ENCODE results near the gene DEPDC5.
A peak's percentile ranks its signal among the peaks of the same experiment; 100 is the strongest.

The DEPDC5 gene

GRCh38 chr22:31901388-31902137 is 147.7 kb downstream of the DEPDC5 start:
- Mint-ChIP-seq H3K36me3 (ENCODE audit: low read depth) (peaks cover 16% of the 10 kb centered on the region), H3K27me3 (ENCODE audit: low read depth, poor library complexity) (peaks cover 3% of the 10 kb centered on the region), H3K4me1 (peaks cover 37% of the 10 kb centered on the region), H3K27ac (peak overlapping the region; percentile 41), H3K4me3 (no peak overlapping the region), H3K9me3 (no peaks in the 10 kb centered on the region)
- no peak for DNase-seq
- TF ChIP-seq CTCF (IDR thresholded peaks at IDR 0.05), result no peak

GRCh38 chr22:31904651-31905050 is 150.8 kb downstream of the DEPDC5 start:
- Mint-ChIP-seq H3K27me3 (ENCODE audit: low read depth, poor library complexity) (no peaks in the 10 kb centered on the region), H3K9me3 (no peaks in the 10 kb centered on the region), H3K36me3 (ENCODE audit: low read depth) (peaks cover 29% of the 10 kb centered on the region), H3K4me3 (no peak overlapping the region), H3K4me1 (peaks cover 18% of the 10 kb centered on the region), H3K27ac (no peak overlapping the region)
- no peak for DNase-seq
- TF ChIP-seq CTCF (IDR thresholded peaks at IDR 0.05), result no peak

- Mint-ChIP-seq H3K27ac (peak overlapping the region; percentile 22), H3K27me3 (ENCODE audit: low read depth, poor library complexity) (peaks cover 2% of the 10 kb centered on the region), H3K4me3 (no peak overlapping the region), H3K36me3 (ENCODE audit: low read depth) (peaks cover 33% of the 10 kb centered on the region), H3K4me1 (peaks cover 16% of the 10 kb centered on the region), H3K9me3 (no peaks in the 10 kb centered on the region)
- DNase-seq, result no peak
- no peak for TF ChIP-seq CTCF (IDR thresholded peaks at IDR 0.05)
These were observed 151.5 kb downstream of the DEPDC5 start for GRCh38 chr22:31905356-31905755.

- Mint-ChIP-seq H3K27me3 (ENCODE audit: low read depth, poor library complexity) (peaks cover 7% of the 10 kb centered on the region), H3K36me3 (ENCODE audit: low read depth) (peaks cover 36% of the 10 kb centered on the region), H3K4me3 (no peak overlapping the region)
These were observed 152.3 kb downstream of the DEPDC5 start for GRCh38 chr22:31906086-31906485.

GRCh38 chr22:31906569-31906968 is 152.8 kb downstream of the DEPDC5 start:
- H3K27me3 Mint-ChIP-seq (ENCODE audit: low read depth, poor library complexity), result peaks cover 9% of the 10 kb centered on the region
- no peak for DNase-seq
- no peaks in the 10 kb centered on the region for H3K9me3 Mint-ChIP-seq
- H3K4me1 Mint-ChIP-seq, result peaks cover 11% of the 10 kb centered on the region
- H3K36me3 Mint-ChIP-seq (ENCODE audit: low read depth), result peaks cover 31% of the 10 kb centered on the region
- TF ChIP-seq CTCF (IDR thresholded peaks at IDR 0.05), result no peak
- H3K27ac Mint-ChIP-seq, result no peak overlapping the region
- H3K4me3 Mint-ChIP-seq, result no peak overlapping the region

More at GRCh38 chr22:31906086-31906485, 152.3 kb downstream of the DEPDC5 start:
- Mint-ChIP-seq H3K9me3 (no peaks in the 10 kb centered on the region), H3K4me1 (peaks cover 16% of the 10 kb centered on the region), H3K27ac (no peak overlapping the region)
- no peak for TF ChIP-seq CTCF (IDR thresholded peaks at IDR 0.05)
- DNase-seq, result no peak

GRCh38 chr22:31909977-31910376 is 156.2 kb downstream of the DEPDC5 start:
- peaks cover 27% of the 10 kb centered on the region for H3K36me3 Mint-ChIP-seq (ENCODE audit: low read depth)
- no peak overlapping the region for H3K4me3 Mint-ChIP-seq
- H3K4me1 Mint-ChIP-seq, result peaks cover 11% of the 10 kb centered on the region
- peaks cover 9% of the 10 kb centered on the region for H3K27me3 Mint-ChIP-seq (ENCODE audit: low read depth, poor library complexity)
- DNase-seq, result no peak
- TF ChIP-seq CTCF (IDR thresholded peaks at IDR 0.05), result no peak
- no peak overlapping the region for H3K27ac Mint-ChIP-seq
- no peaks in the 10 kb centered on the region for H3K9me3 Mint-ChIP-seq
